GM18870 (cell line): Measurements from ENCODE around the gene COMMD1.

ENCODE experiments used
- ATAC-seq: cut with Tn5 transposase; IDR thresholded peaks from one replicate; pipeline ENCODE4 v1.9.1; 2021; ENCODE audit warnings: moderate library complexity; ENCODE audit not compliant: unreplicated experiment

The COMMD1 gene

DNA sequence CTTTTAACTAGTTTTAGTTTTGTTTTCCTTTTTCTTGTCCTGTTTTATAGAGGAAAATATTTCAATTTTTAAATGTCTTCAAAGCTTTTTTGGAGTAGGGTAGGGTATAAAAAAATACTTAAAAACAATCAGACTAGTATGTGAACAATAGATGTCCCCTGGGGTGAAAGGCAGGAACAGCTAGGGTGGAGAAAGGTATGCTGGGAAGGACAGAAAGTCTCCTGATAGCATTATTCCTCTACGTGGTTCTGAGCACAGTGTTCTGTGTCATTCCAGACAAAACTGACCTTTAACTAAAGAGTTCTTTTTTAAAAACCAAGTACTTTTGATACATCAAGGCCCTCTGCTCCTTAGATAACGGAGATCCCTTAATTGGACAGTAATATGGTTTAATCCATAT, 258.4 kb downstream of the COMMD1 start:
- no peak for ATAC-seq

DNA sequence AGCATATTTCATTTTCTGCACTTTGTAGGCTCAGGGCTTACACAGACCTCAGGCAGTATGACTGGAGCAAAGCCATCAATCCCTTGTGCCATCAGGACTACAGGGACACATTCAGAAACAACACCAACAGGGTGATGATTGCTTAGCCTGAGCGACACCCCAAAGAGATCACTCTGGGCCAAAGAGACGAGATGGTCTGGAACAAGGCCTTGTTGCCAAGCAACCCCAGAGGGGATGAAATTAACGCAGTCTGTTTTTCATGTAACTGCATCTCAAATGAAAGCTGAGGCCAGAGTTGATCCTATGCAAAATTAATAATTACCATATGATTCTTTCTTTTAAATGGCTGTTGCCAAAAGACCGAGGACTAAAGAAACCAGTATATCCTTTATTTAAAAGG, 270.3 kb downstream of the COMMD1 start:
- ATAC-seq: no peak

DNA sequence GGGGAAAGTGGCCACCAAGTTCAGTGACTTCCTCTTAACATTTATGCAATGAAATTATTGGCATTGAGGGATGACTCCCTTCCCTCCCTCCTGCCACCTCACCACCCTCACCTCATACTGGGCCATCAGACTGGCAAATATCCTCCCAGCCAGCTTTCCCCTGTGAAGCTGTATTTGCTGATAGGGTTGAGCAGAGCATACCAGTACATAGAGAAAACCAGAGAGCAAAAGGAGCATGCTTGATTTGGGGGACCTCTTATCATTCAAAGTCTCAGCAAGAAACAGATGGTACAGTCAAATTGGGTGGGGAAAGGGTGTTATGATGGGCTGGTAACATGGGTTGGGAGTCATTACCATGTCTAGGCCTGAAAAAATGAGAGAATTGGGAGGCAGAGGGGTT, 271.3 kb downstream of the COMMD1 start:
- ATAC-seq: no peak

DNA sequence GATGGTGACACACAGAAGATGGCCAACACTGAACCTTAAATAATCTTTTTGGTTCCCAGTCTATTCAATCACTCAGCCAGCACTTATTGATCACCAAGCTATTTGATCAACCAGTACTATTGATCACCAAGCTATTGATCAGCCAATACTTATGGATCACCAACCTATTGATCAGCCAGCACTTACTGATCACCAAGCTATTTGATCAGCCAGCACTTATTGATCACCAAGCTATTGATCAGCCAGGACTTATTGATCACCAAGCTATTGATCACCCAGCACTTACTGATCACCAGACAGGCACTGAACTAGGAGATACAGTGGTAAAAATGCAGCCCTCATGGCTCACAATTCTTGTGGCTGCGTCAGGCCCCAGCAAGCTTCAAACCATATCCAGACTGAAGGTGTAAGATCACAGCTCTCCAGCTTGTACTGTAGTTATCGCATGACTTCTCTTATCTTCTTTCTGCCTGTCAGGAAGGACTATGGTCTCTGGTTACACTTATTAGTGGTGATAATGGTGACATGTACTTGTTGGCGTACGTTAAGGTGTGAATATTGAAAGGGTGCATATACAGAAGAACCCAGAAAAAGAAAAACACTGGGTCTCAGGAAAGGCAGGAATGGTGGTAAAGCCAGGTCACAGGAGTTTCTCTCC, 272.0 kb downstream of the COMMD1 start:
- no peak for ATAC-seq

DNA sequence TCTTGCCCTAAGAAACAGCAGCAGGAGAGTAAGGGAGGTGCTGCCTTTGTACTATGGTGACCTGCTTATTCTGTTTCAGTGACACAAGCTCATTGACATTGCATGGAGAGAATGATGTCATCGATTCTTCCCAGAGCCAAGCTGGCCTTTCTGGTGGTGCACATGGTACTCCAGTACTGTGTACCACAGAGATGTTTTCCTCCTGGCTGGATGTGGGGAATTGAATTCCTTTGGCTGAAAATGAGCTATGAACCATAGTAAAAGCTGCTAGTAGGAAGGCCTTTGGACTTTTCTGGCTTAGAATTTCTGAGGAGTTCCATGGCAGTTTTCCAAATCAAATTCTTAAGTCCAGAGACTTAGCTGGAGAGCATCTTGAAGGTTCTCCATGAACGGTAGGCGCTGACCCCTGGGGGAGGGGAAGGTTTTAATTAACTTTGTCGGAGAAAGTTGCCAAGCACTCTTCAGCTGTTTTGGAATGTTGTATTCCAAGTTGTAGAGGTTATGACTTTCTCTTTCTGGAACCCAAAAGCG, 273.3 kb downstream of the COMMD1 start:
- ATAC-seq: no peak

DNA sequence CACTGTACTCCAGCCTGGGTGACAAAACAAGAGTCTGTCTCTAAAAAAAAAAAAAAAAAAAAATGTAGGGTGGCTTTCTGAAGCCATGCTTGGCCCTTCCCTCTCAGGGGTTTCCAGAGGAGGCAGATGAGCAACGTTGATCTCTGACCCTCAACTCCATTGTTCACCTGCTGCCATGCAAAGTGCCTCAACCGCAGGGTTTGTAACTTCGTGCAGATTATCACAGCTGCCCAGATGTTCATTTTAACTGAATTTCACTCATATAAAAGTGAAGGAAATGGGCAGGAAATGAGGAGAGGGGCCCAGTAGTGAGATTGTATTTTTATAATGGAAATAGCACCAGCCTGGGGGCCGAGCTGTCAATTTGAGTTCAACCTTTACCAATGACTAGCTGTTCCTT, 275.5 kb downstream of the COMMD1 start:
- ATAC-seq: no peak

DNA sequence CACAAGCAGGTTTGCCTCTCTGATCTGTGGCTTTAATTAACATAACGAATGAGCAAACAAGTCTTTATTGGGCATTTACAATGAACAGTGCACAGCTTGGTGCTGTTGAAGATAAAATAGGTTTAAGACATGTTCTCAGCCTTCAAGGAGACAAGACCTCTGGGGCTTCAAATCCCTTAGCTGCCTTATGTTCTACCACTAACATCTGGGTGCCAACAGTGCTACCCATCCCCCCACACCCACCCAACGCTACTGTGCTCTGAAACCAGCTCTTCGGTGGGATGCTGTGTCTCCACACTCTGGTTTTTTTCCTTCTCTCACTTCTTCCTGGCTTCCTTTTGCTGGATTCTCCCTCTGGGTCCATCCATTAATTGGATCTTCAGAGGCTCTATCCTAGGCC, 276.4 kb downstream of the COMMD1 start:
- ATAC-seq: no peak

DNA sequence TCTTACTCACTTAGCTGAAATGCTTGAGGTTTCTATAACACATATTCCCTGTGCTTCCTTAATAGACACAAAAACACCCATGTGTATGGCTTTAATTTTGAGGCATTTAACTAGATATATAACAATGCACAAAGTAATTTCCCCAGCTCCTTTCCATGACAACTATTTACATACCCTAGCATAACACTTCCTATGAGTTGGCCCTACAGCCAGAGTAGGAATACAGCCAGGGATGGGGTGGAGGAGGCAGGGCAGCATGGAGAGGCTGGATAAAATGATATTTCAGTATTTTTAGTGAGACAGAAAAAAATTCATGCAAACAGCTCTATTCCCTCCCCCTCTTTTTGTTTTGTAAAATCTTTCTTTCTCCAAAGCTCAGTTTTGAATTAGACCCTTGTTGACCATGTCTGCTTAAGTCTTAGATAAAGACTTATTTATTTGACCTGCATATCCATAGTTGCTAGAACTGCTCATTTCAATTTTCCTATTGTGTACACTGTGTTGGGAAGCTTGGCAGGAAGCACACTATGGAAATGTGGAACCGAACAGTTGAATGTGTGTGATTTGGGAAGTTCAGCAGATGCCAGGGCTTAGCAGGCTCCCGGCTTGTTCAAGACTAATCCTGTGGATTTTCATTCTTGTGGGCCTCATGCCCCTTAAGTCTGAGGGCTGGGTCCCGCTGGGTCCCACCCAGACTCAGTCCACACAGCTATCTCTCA, 279.2 kb downstream of the COMMD1 start:
- no peak for ATAC-seq
